HG03571 (cell line): ENCODE data around the gene ZACN.

Experiments
- ATAC-seq: cut with Tn5 transposase; IDR thresholded peaks from one replicate; pipeline ENCODE4 v1.9.1; 2021; ENCODE audit not compliant: unreplicated experiment

Gene ZACN

DNA sequence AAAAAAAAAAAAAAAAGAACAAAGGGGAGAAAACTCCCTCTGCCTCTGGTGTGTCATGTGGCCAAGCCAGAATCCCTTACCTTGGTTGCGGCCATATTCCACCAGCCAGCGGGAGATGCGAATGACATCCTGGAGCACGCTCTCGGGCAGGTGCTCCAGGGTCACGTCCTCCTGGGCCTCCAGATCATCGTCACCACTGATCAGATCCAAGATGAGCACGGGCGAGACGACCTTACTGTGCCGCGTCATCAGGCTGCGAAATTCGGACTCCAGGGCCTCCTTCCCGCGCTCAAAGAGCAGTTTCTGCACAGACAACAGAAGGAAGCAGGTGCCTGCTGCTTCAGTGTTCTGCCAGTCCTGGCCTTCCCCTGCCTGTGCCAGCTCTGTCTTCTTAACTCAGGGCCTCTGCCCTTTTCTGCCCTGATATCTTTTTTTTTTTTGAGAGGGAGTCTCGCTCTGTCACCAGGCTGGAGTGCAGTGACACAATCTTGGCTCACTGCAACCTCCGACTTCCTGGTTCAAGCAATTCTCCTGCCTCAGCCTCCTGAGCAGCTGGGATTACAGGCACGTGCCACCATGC lies 18.8 kb downstream of the ZACN start:
- no peak for ATAC-seq

GRCh38 chr17:76102944-76103273 lies 23.9 kb downstream of the ZACN start:
- no peak for ATAC-seq

- no peak for ATAC-seq
Measured at GRCh38 chr17:76103274-76104139, 24.5 kb downstream of the ZACN start, which contains the start of gene EXOC7. Gene EXOC7, minus strand, starts transcription at chr17:76103787. Its CDS starts 95 bp downstream, at chr17:76103692.

- ATAC-seq: no peak
Measured at GRCh38 chr17:76104140-76104895, 25.3 kb downstream of the ZACN start.

GRCh38 chr17:76104896-76105231 lies 25.9 kb downstream of the ZACN start:
- ATAC-seq: no peak

GRCh38 chr17:76106703-76107102 lies 27.7 kb downstream of the ZACN start:
- ATAC-seq: no peak

GRCh38 chr17:76107509-76107908 lies 28.5 kb downstream of the ZACN start:
- ATAC-seq: no peak

- no peak for ATAC-seq
Measured at GRCh38 chr17:76111956-76112355, 33.0 kb downstream of the ZACN start.

DNA sequence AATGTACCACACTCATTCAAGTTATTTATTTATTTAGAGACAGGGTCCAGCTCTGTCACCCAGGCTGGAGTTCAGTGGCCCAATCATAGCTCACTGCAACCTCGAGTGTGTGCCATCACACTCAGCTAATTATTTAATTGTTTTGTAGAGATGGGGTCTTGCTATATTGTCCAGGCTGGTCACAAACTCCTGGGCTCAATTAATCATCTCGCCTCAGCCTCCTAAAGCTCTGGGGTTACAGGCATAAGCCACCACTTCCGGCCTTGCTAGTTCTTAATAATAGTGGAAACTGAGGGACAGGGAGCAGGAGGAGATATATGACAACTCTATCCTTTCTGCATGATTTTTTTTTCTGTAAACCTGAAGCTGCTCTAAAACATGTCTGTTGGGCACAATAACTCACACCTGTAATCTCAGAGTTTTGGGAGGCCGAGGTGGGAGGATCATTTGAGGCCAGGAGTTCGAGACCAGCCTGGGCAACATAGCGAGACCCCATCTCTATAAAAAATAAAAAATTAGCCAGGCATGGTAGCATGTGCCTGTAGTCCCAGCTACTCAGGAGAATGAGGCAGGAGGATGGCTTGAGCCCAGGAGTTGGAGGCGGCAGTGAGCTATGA lies 36.3 kb downstream of the ZACN start:
- no peak for ATAC-seq

DNA sequence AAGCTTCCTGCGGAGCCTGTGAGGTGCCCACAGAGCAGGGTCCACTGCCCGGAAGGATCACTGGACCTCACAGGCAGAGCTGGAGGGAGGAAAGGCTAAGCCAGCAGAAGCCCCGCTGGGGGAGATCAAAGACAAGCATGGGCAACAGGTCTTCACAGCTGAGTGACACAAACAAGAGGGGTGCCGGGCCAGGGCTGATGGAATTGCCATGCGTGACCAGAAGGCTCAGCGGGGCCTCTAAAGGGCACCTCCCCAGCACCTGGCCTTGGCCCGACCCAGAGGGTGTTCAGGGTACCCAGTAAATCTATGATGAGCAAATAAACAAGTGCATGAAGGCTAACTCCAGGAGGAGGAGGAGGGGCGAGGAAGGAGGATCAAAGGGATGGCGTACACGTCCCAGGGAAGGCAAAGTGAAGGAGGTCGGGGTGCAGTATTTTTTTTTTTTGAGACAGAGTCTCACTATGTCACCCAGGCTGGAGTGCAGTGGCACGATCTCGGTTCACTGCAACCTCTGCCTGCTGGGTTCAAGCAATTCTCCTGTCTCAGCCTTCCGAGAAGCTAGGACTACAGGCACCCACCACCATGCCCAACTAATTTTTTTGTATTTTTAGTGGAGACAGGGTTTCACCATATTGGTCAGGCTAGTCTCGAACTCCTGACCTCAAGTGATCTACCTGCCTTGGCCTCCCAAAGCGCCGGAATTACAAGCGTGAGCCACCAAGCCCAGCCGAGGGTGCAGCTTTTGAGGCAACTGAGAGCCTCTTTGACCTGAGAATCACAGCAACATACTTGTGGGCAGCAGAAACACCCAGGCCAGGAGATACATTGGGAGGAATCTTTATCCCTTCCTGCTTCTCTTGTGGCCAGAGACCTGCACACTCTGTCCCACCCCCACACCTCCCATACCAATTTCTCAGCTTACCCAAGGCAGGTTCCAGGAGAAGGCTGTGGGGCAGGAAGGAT lies 40.7 kb downstream of the ZACN start:
- no peak for ATAC-seq

GRCh38 chr17:76120658-76121008 lies 41.7 kb downstream of the ZACN start:
- no peak for ATAC-seq

- no peak for ATAC-seq
Measured at GRCh38 chr17:76121932-76122430, 43.0 kb downstream of the ZACN start.

DNA sequence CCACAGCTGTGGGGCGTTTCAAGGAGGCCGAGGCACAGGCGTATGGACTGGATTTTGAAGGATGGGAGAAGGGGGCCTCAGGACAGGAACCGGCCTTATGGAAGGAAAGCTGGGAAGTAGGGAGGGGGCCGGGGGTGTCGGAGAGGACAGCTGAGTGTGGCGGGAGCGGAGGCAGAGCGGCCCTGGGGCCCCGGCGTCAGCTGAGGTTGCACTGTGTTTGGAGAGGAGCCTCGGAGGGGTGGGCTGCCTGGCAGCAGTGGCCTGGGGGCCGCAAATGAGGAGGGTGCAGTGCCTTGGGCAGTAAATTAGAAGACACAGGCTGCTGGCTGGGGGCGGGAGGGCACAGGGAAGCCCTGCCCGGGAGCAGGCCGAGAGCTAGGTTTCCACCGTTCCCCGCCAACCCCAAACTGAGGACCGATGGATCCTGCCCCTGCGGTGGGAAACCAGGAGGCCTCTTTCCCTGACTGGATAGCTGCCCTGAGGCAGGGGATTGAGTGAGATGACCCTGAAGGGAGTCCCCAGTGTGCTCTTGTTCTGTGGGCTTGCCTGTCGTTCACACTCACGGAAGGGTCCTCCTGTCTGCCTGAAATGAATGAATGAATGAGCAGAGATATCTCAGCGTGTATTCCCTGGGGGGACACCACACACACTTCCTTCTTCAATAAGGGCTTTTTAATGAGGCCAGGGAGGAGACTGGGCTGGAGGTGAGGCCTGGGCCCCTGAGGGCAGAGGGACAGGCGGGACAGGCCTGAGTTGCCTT lies 43.6 kb downstream of the ZACN start:
- ATAC-seq: no peak

DNA sequence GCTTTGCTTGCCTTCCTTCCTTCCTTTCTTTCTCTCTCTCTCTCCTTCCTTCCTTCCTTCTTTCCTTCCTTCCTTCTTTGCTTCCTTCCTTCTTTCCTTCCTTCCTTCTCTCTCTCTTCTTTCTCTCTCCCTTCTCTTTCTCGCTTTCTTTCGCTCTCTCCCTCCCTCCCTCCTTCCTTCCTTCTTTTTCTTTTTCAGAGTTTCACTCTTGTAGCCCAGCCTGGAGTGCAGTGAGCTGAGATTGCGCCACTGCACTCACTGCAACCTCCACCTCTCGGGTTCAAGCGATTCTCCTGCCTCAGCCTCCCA lies 44.2 kb downstream of the ZACN start:
- ATAC-seq: no peak

DNA sequence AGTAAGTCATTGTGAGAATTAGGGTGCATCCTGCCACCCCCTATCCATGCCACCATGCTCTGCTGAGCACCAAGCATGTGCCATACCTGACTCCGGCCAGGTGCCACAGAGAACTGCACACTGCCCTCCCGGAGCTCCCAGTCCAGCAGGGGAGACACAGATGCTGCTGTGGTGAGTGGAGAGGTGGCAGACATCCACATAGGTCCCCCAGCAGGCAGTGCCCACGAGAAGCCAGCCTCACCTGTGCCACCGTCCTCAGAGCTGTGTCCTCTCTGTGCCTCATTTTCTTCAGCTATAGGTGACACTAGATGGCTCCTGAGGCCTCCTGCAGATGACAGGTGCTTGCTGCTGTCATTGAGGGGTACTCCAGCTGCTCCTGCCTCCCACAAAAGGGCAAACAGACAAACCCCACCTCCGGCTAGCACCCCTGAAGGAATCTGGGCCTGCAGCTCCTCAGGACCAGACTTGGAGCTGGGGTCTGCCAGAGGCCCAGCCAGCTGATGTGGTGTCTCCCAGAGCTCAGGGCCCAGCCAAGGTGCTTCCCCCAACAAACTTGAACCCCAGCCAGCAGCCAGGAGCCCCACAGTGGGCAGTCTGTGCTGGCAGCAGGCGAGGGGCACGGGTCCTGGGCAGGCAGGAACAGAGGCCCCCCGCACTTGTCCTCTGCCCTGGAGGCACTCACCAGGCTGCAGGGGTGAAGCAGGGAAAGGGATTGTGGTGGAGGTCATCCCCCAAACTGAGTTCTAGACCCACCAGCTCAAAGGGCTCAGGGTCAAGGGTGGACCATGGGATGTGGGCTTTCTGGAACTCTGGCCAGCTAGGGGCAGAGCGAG lies 45.0 kb downstream of the ZACN start:
- no peak for ATAC-seq

GRCh38 chr17:76124582-76125390 lies 45.8 kb downstream of the ZACN start:
- ATAC-seq: no peak

DNA sequence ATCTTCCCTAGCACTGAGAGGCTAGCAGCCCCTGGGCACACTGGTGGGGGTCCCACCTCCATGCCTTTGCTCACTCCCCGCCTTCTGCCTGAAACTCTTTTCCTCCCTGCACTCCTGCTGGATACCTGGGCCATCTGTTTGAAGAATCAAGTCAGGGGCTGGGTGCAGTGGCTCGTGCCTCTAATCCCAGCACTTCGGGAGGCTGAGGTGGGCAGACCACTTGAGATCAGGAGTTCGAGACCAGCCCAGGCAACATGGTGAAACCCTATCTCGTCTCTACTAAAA lies 46.4 kb downstream of the ZACN start:
- ATAC-seq: no peak

GRCh38 chr17:76125922-76126321 lies 46.9 kb downstream of the ZACN start:
- no peak for ATAC-seq
